ENCODE measurements around the gene EFCAB6.

Gene EFCAB6

GRCh38 chr22:43515411-43515810, 296.7 kb downstream of the EFCAB6 start:
- DNase-seq, result no peak

- DNase-seq, result no peak
Observed at GRCh38 chr22:43514476-43515157, 297.5 kb downstream of the EFCAB6 start.

- no peak for DNase-seq
Observed at GRCh38 chr22:43512279-43512678, 299.8 kb downstream of the EFCAB6 start.

- DNase-seq, result no peak
Observed at GRCh38 chr22:43511276-43511910, 300.7 kb downstream of the EFCAB6 start.

GRCh38 chr22:43510281-43511070, 301.6 kb downstream of the EFCAB6 start:
- DNase-seq, result no peak

GRCh38 chr22:43509337-43509736, 302.8 kb downstream of the EFCAB6 start:
- no peak for DNase-seq

GRCh38 chr22:43508489-43508888, 303.6 kb downstream of the EFCAB6 start:
- DNase-seq, result no peak

- no peak for DNase-seq
Observed at GRCh38 chr22:43507235-43507634, 304.9 kb downstream of the EFCAB6 start.

GRCh38 chr22:43506487-43506886, 305.6 kb downstream of the EFCAB6 start:
- no peak for DNase-seq

- no peak for DNase-seq
Observed at GRCh38 chr22:43505896-43506295, 306.2 kb downstream of the EFCAB6 start.

GRCh38 chr22:43505423-43505822, 306.7 kb downstream of the EFCAB6 start:
- no peak for DNase-seq

GRCh38 chr22:43504666-43505261, 307.3 kb downstream of the EFCAB6 start:
- DNase-seq, result no peak

- no peak for DNase-seq
Observed at GRCh38 chr22:43504068-43504467, 308.0 kb downstream of the EFCAB6 start.

GRCh38 chr22:43502306-43502874, 309.7 kb downstream of the EFCAB6 start:
- DNase-seq, result no peak

GRCh38 chr22:43501878-43502277, 310.2 kb downstream of the EFCAB6 start:
- no peak for DNase-seq

GRCh38 chr22:43500792-43501785, 311.0 kb downstream of the EFCAB6 start:
- DNase-seq, result no peak

- no peak for DNase-seq
Observed at GRCh38 chr22:43498856-43499253, 313.2 kb downstream of the EFCAB6 start.

- DNase-seq, result no peak
Observed at GRCh38 chr22:43497956-43498855, 313.9 kb downstream of the EFCAB6 start.

- DNase-seq, result no peak
Observed at GRCh38 chr22:43493297-43493696, 318.8 kb downstream of the EFCAB6 start.

- no peak for DNase-seq
Observed at GRCh38 chr22:43491737-43492136, 320.4 kb downstream of the EFCAB6 start.

- DNase-seq, result no peak
Observed at GRCh38 chr22:43491177-43491576, 320.9 kb downstream of the EFCAB6 start.

Data from kidney glomerular epithelial cell (primary cell).